Suprapubic skin (tissue), 4 donors: Measurements from ENCODE around the gene CBL. TPM values are rescaled to one million over a fixed set of nuclear protein-coding genes. Genes with fewer than 3 reads are reported as not detected.
"Not testable (repeated sequence)": the region's sequence is repeated elsewhere in the genome, so short reads cannot be mapped to it uniquely, and the experiment has no call there.

Source experiments
- DNase-seq, 2 donors: peaks; one replicate each; pipeline ENCODE4 v3.0.0-alpha.2; 2019; ENCODE audit warnings: low spot score in 2 of 2
- H3K27ac ChIP-seq: fragments of 200-600 bp; sonication (generic); one replicate; pipeline ENCODE4 v1.5.1; 2019
- H3K27me3 ChIP-seq: fragments of 200-600 bp; sonication (generic); one replicate; pipeline ENCODE4 v1.5.1; 2019
- H3K36me3 ChIP-seq: fragments of 200-600 bp; sonication (generic); one replicate; pipeline ENCODE4 v1.5.1; 2019
- H3K4me1 ChIP-seq: fragments of 200-600 bp; sonication (generic); one replicate; pipeline ENCODE4 v1.5.1; 2019
- H3K4me3 ChIP-seq: fragments of 200-600 bp; sonication (generic); one replicate; pipeline ENCODE4 v1.5.1; 2019; ENCODE audit warnings: mild to moderate bottlenecking
- H3K9me3 ChIP-seq: fragments of 200-600 bp; sonication (generic); one replicate; pipeline ENCODE4 v1.5.1; 2019
- EP300 ChIP-seq: sonication (generic); formaldehyde crosslinking; IDR thresholded peaks from one replicate; pipeline ENCODE4 v1.6.1; 2017; ENCODE audit warnings: antibody characterized with exemption
- POLR2A ChIP-seq, 2 donors: fragments of 450-650 bp; IDR thresholded peaks; one replicate each; pipeline ENCODE4 v1.6.1; 2017; ENCODE audit warnings: antibody characterized with exemption in 2 of 2, mild to moderate bottlenecking in 2 of 2, moderate library complexity in 2 of 2
- POLR2AphosphoS5 ChIP-seq, 3 donors: sonication (generic); formaldehyde crosslinking; IDR thresholded peaks; one replicate each; pipeline ENCODE4 v1.6.1; 2017; ENCODE audit warnings: antibody characterized with exemption in 3 of 3
- WGBS: methylation state at CpG from one replicate; pipeline ENCODE4 v1.1.5; 2018; 5-methylcytosine and 5-hydroxymethylcytosine counted together
- total RNA-seq, 4 donors: library from RNA; depleted of rRNA; stranded (reverse); fragments of >200 nt; gene quantifications; one replicate each; pipeline ENCODE4 v1.1.0, GENCODE V29; 2016
- TF ChIP-seq, protein P1 (sequence below), 2 donors: fragments of 200-600 bp in 1 of 2; fragments of 450-650 bp in 1 of 2; sonication (generic) in 1 of 2; IDR thresholded peaks; one replicate each; pipeline ENCODE4 v1.5.1; 2016 to 2019; ENCODE audit warnings: antibody characterized with exemption in 2 of 2, mild to moderate bottlenecking in 1 of 2, moderate library complexity in 1 of 2

The CBL gene
- total RNA-seq, 4 donors from 2014 or later = 13.2 to 17.4 (median 17.2) TPM

GRCh38 chr11:119188067-119188466 is 18.1 kb upstream of the CBL start:
- H3K27ac ChIP-seq = no peak overlapping the region
- no peaks in the 10 kb centered on the region for H3K9me3 ChIP-seq
- 90% methylated on average over 5 of the region's 11 CpGs for WGBS
- no peak for TF ChIP-seq POLR2AphosphoS5 (IDR thresholded peaks at IDR 0.05)
- no peak for TF ChIP-seq EP300
- TF ChIP-seq, protein P1, sequence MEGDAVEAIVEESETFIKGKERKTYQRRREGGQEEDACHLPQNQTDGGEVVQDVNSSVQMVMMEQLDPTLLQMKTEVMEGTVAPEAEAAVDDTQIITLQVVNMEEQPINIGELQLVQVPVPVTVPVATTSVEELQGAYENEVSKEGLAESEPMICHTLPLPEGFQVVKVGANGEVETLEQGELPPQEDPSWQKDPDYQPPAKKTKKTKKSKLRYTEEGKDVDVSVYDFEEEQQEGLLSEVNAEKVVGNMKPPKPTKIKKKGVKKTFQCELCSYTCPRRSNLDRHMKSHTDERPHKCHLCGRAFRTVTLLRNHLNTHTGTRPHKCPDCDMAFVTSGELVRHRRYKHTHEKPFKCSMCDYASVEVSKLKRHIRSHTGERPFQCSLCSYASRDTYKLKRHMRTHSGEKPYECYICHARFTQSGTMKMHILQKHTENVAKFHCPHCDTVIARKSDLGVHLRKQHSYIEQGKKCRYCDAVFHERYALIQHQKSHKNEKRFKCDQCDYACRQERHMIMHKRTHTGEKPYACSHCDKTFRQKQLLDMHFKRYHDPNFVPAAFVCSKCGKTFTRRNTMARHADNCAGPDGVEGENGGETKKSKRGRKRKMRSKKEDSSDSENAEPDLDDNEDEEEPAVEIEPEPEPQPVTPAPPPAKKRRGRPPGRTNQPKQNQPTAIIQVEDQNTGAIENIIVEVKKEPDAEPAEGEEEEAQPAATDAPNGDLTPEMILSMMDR (IDR thresholded peaks at IDR 0.05) = no peak
- TF ChIP-seq POLR2A (IDR thresholded peaks at IDR 0.05) = no peak
- H3K36me3 ChIP-seq = peaks cover 8% of the 10 kb centered on the region
- H3K4me3 ChIP-seq = no peak overlapping the region
- H3K27me3 ChIP-seq = no peaks in the 10 kb centered on the region
- H3K4me1 ChIP-seq = no peaks in the 10 kb centered on the region
- DNase-seq = no peak

- Histone ChIP-seq H3K36me3 (peaks cover 2% of the 10 kb centered on the region), H3K27me3 (no peaks in the 10 kb centered on the region), H3K27ac (no peak overlapping the region), H3K4me1 (no peaks in the 10 kb centered on the region), H3K9me3 (no peaks in the 10 kb centered on the region), H3K4me3 (no peak overlapping the region)
- TF ChIP-seq, protein P1 (IDR thresholded peaks at IDR 0.05) = no peak
- TF ChIP-seq POLR2A (IDR thresholded peaks at IDR 0.05) (no peak), EP300 (no peak), POLR2AphosphoS5 (IDR thresholded peaks at IDR 0.05) (no peak)
- no peak for DNase-seq
- 83% methylated on average over 8 of the region's 8 CpGs for WGBS
Measured at GRCh38 chr11:119188887-119189286, 17.3 kb upstream of the CBL start.

GRCh38 chr11:119189393-119189792 is 16.7 kb upstream of the CBL start:
- Histone ChIP-seq H3K27me3 (no peaks in the 10 kb centered on the region), H3K4me3 (no peak overlapping the region), H3K9me3 (no peaks in the 10 kb centered on the region), H3K36me3 (no peaks in the 10 kb centered on the region), H3K27ac (no peak overlapping the region), H3K4me1 (no peaks in the 10 kb centered on the region)
- no peak for DNase-seq
- TF ChIP-seq POLR2A (IDR thresholded peaks at IDR 0.05) = no peak
- 63% methylated on average over 2 of the region's 4 CpGs for WGBS

GRCh38 chr11:119190531-119190930 is 15.6 kb upstream of the CBL start:
- TF ChIP-seq POLR2A (IDR thresholded peaks at IDR 0.05) (no peak), EP300 (no peak), POLR2AphosphoS5 (IDR thresholded peaks at IDR 0.05) (no peak)
- TF ChIP-seq, protein P1 (IDR thresholded peaks at IDR 0.05) = no peak
- no peak overlapping the region for H3K4me3 ChIP-seq
- no peaks in the 10 kb centered on the region for H3K4me1 ChIP-seq
- WGBS = 79% methylated on average over 9 of the region's 9 CpGs
- H3K27me3 ChIP-seq = no peaks in the 10 kb centered on the region
- no peak overlapping the region for H3K27ac ChIP-seq
- DNase-seq = no peak
- no peaks in the 10 kb centered on the region for H3K9me3 ChIP-seq
- no peaks in the 10 kb centered on the region for H3K36me3 ChIP-seq

- H3K4me1 ChIP-seq, DNase-seq, H3K9me3 ChIP-seq, H3K4me3 ChIP-seq, H3K27ac ChIP-seq, H3K36me3 ChIP-seq, H3K27me3 ChIP-seq: not testable (repeated sequence)
- 97% methylated on average over 14 of the region's 14 CpGs for WGBS
Measured at GRCh38 chr11:119191265-119191664, 14.9 kb upstream of the CBL start.

DNA sequence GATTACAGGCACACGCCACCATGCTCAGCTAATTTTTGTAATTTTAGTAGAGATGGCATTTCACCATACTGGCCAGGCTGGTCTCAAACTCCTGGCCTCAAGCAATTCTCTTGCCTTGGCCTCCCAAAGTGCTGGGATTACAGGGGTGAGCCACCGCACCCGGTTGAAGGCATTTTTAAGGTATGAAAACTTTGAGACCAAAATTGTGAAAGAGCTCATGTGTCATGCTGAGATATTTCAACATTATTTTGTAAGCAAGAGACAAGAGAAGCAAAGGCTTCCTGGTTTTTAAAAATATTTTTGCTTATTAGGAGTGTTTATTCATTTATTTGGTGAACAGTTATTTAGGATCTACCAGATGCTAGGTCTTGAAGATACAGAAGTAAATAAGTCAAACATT is 14.0 kb upstream of the CBL start:
- Histone ChIP-seq H3K9me3 (no peaks in the 10 kb centered on the region), H3K36me3 (no peaks in the 10 kb centered on the region), H3K27me3 (no peaks in the 10 kb centered on the region), H3K4me3 (no peak overlapping the region), H3K4me1 (peaks cover 6% of the 10 kb centered on the region), H3K27ac (no peak overlapping the region)
- 95% methylated on average over 3 of the region's 3 CpGs for WGBS
- TF ChIP-seq POLR2A (IDR thresholded peaks at IDR 0.05) = no peak
- no peak for TF ChIP-seq EP300
- TF ChIP-seq, protein P1 (IDR thresholded peaks at IDR 0.05) = no peak
- TF ChIP-seq POLR2AphosphoS5 (IDR thresholded peaks at IDR 0.05) = no peak
- DNase-seq = no peak
